ENCODE measurements around the gene TRAPPC10. TPM values are rescaled to one million over a fixed set of nuclear protein-coding genes. Genes with fewer than 3 reads are reported as not detected.

The TRAPPC10 gene
- total RNA-seq, 1 donor from 2014 or later, result 16.8 TPM

- Histone ChIP-seq H3K4me3 (ENCODE audit: low read depth, low read length) (no peak overlapping the region), H3K27me3 (ENCODE audit: control insufficient read depth, insufficient read depth, low read length) (no peaks in the 10 kb centered on the region), H3K36me3 (ENCODE audit: control insufficient read depth, insufficient read depth, low read length) (peaks cover 5% of the 10 kb centered on the region)
- no peak for TF ChIP-seq CTCF (IDR thresholded peaks at IDR 0.05; ENCODE audit: insufficient read depth, low read length, severe bottlenecking)
- FAIRE-seq, result no peak
- no peak for DNase-seq (ENCODE audit: low read depth)
Measured at GRCh38 chr21:44047996-44048560, 36.0 kb downstream of the TRAPPC10 start.

- Histone ChIP-seq H3K36me3 (ENCODE audit: control insufficient read depth, insufficient read depth, low read length) (peaks cover 5% of the 10 kb centered on the region), H3K27me3 (ENCODE audit: control insufficient read depth, insufficient read depth, low read length) (no peaks in the 10 kb centered on the region), H3K4me3 (ENCODE audit: low read depth, low read length) (no peak overlapping the region)
- FAIRE-seq, result no peak
- no peak for TF ChIP-seq CTCF (IDR thresholded peaks at IDR 0.05; ENCODE audit: insufficient read depth, low read length, severe bottlenecking)
- no peak for DNase-seq (ENCODE audit: low read depth)
Measured at GRCh38 chr21:44049182-44049581, 37.1 kb downstream of the TRAPPC10 start.

- H3K36me3 ChIP-seq (ENCODE audit: control insufficient read depth, insufficient read depth, low read length), result peaks cover 5% of the 10 kb centered on the region
- TF ChIP-seq CTCF (IDR thresholded peaks at IDR 0.05; ENCODE audit: insufficient read depth, low read length, severe bottlenecking), result no peak
- DNase-seq (ENCODE audit: low read depth), result no peak
- FAIRE-seq, result no peak
- H3K27me3 ChIP-seq (ENCODE audit: control insufficient read depth, insufficient read depth, low read length), result no peaks in the 10 kb centered on the region
- H3K4me3 ChIP-seq (ENCODE audit: low read depth, low read length), result no peak overlapping the region
Measured at GRCh38 chr21:44049606-44050005, 37.5 kb downstream of the TRAPPC10 start.

GRCh38 chr21:44050276-44050675 lies 38.2 kb downstream of the TRAPPC10 start:
- FAIRE-seq, result no peak
- H3K27me3 ChIP-seq (ENCODE audit: control insufficient read depth, insufficient read depth, low read length), result no peaks in the 10 kb centered on the region
- no peak for DNase-seq (ENCODE audit: low read depth)

GRCh38 chr21:44051462-44051941 lies 39.4 kb downstream of the TRAPPC10 start:
- H3K36me3 ChIP-seq (ENCODE audit: control insufficient read depth, insufficient read depth, low read length), result peaks cover 9% of the 10 kb centered on the region
- FAIRE-seq, result no peak
- TF ChIP-seq CTCF (IDR thresholded peaks at IDR 0.05; ENCODE audit: insufficient read depth, low read length, severe bottlenecking), result no peak
- H3K27me3 ChIP-seq (ENCODE audit: control insufficient read depth, insufficient read depth, low read length), result no peaks in the 10 kb centered on the region
- no peak for DNase-seq (ENCODE audit: low read depth)
- no peak overlapping the region for H3K4me3 ChIP-seq (ENCODE audit: low read depth, low read length)

More at GRCh38 chr21:44050276-44050675, 38.2 kb downstream of the TRAPPC10 start:
- Histone ChIP-seq H3K4me3 (ENCODE audit: low read depth, low read length) (no peak overlapping the region), H3K36me3 (ENCODE audit: control insufficient read depth, insufficient read depth, low read length) (peaks cover 5% of the 10 kb centered on the region)
- TF ChIP-seq CTCF (IDR thresholded peaks at IDR 0.05; ENCODE audit: insufficient read depth, low read length, severe bottlenecking), result no peak
